Stomach (tissue), 9 donors: ENCODE measurements around the gene FZR1. TPM values are rescaled to one million over a fixed set of nuclear protein-coding genes. Genes with fewer than 3 reads are reported as not detected.

Experiments
- DNase-seq, 2 donors: peaks; one replicate each; pipeline versions ENCODE4 v3.0.0 to v3.0.0-alpha.2; 2013 to 2019
- H3K27ac ChIP-seq, 5 donors: fragments of 200-600 bp in 4 of 5; sonication (generic) in 4 of 5; one replicate each; pipeline ENCODE4 v1.5.1; 2013 to 2019; ENCODE audit warnings: mild to moderate bottlenecking in 1 of 5, moderate library complexity in 1 of 5
- H3K27me3 ChIP-seq, 3 donors: fragments of 200-600 bp; sonication (generic); one replicate each; pipeline ENCODE4 v1.5.1; 2017 to 2019; ENCODE audit warnings: mixed run types in 1 of 3
- H3K36me3 ChIP-seq, 4 donors: fragments of 200-600 bp; sonication (generic); 1 replicate in 3 of 4; 2 replicates in 1 of 4; pipeline ENCODE4 v1.5.1; 2016 to 2019
- H3K4me1 ChIP-seq, 4 donors: fragments of 200-600 bp; sonication (generic); one replicate each; pipeline ENCODE4 v1.5.1; 2016 to 2019
- H3K4me3 ChIP-seq, 4 donors: fragments of 200-600 bp; sonication (generic) in 3 of 4; one replicate each; pipeline ENCODE4 v1.5.1; 2016 to 2019; ENCODE audit warnings: mild to moderate bottlenecking in 1 of 4
- H3K9me3 ChIP-seq, 4 donors: fragments of 200-600 bp; sonication (generic); one replicate each; pipeline ENCODE4 v1.5.1; 2016 to 2019
- CTCF ChIP-seq, 7 experiments: fragments of 450-650 bp in 4 of 7; fragments of 200-600 bp in 3 of 7; sonication (generic) in 3 of 7; IDR thresholded peaks; one replicate each; pipeline ENCODE4 v1.5.1; 2016 to 2019; ENCODE audit warnings: antibody characterized with exemption in 7 of 7, control low read depth in 2 of 7, mild to moderate bottlenecking in 1 of 7
- EP300 ChIP-seq: sonication (generic); formaldehyde crosslinking; IDR thresholded peaks from one replicate; pipeline ENCODE4 v1.6.1; 2017; ENCODE audit warnings: antibody characterized with exemption
- POLR2A ChIP-seq, 4 donors: fragments of 450-650 bp; IDR thresholded peaks; one replicate each; pipeline ENCODE4 v1.6.1; 2016; ENCODE audit warnings: antibody characterized with exemption in 4 of 4, control low read depth in 2 of 4, mild to moderate bottlenecking in 1 of 4, moderate library complexity in 1 of 4
- POLR2AphosphoS5 ChIP-seq, 3 donors: sonication (generic); formaldehyde crosslinking; IDR thresholded peaks; one replicate each; pipeline ENCODE4 v1.6.1; 2016; ENCODE audit warnings: antibody characterized with exemption in 3 of 3
- WGBS, 5 donors: extraction: QIAGEN DNeasy Blood & Tissue Kit in 3 of 5; methylation state at CpG; one replicate each; pipeline versions ENCODE4 v1.1.5 to v1.1.7; 2013 to 2018; 5-methylcytosine and 5-hydroxymethylcytosine counted together
- intact Hi-C: fragments of 100-400 bp; cut with DNase I; formaldehyde crosslinking; loops from one replicate; pipeline ENCODE4 v1.15.1; 2023; ENCODE audit warnings: low total_unique reads
- polyA plus RNA-seq, 3 donors: library from polyadenylated mRNA; stranded (reverse); fragments of 200-250 nt; gene quantifications; one replicate each; pipeline ENCODE4 v1.2.3, GENCODE V29; 2013
- total RNA-seq, 5 donors: library from RNA; depleted of rRNA; stranded (reverse); fragments of >200 nt; gene quantifications; one replicate each; pipeline versions ENCODE4 v1.1.0 to v1.2.3, GENCODE V29; 2014 to 2016
- donor health status: healthy with polysubstance abuse.
- donor health status: Bipolar disorder and iron deficiency.
- donor health status: healthy.

The FZR1 gene
- total and polyA plus RNA-seq, 8 donors, result 9.4 to 113 (median 21.3) TPM

- Histone ChIP-seq H3K4me3 (no peak overlapping the region), H3K27me3 (no peaks in the 10 kb centered on the region), H3K9me3 (no peaks in the 10 kb centered on the region), H3K27ac (no peak overlapping the region), H3K36me3 (peaks cover 8 to 45% (median 35%) of the 10 kb centered on the region in 4 donors), H3K4me1 (peaks cover 25 to 99% (median 68%) of the 10 kb centered on the region in 4 donors)
- WGBS, 5 donors, result 67 to 86% (median 82%) methylated on average over 16 to 23 of the region's 23 CpGs
- intact Hi-C loops, result no loop called here
- DNase-seq, result peak in 1 of 2 donors; percentile 39
- TF ChIP-seq CTCF (IDR thresholded peaks at IDR 0.05) (no peak), EP300 (no peak), POLR2A (IDR thresholded peaks at IDR 0.05) (no peak), POLR2AphosphoS5 (IDR thresholded peaks at IDR 0.05) (no peak)
These were observed 7.4 kb downstream of the FZR1 start for GRCh38 chr19:3513229-3514140.

- intact Hi-C loops, result no loop called here
- H3K36me3 ChIP-seq, result peaks cover 2 to 43% (median 36%) of the 10 kb centered on the region in 4 donors
These were observed 8.8 kb downstream of the FZR1 start for GRCh38 chr19:3514930-3515329.

GRCh38 chr19:3515891-3516422, 9.8 kb downstream of the FZR1 start:
- intact Hi-C loops, result no loop called here
- Histone ChIP-seq H3K27me3 (no peaks in the 10 kb centered on the region), H3K9me3 (no peaks in the 10 kb centered on the region), H3K4me1 (peaks cover 25 to 86% (median 54%) of the 10 kb centered on the region in 4 donors), H3K36me3 (peaks cover 0 to 43% (median 35%) of the 10 kb centered on the region in 4 donors), H3K27ac (no peak overlapping the region), H3K4me3 (no peak overlapping the region)
- no peak for DNase-seq
- no peak for TF ChIP-seq POLR2AphosphoS5 (IDR thresholded peaks at IDR 0.05)
- no peak for TF ChIP-seq POLR2A (IDR thresholded peaks at IDR 0.05)
- no peak for TF ChIP-seq EP300
- TF ChIP-seq CTCF (IDR thresholded peaks at IDR 0.05), result no peak
- 72 to 80% (median 76%) methylated on average over 15 of the region's 15 CpGs for WGBS, 5 donors

More at GRCh38 chr19:3514930-3515329, 8.8 kb downstream of the FZR1 start:
- WGBS, 5 donors, result 84 to 90% (median 89%) methylated on average over 10 to 12 of the region's 12 CpGs
- no peaks in the 10 kb centered on the region for H3K9me3 ChIP-seq
- H3K4me3 ChIP-seq, result no peak overlapping the region
- no peak for TF ChIP-seq EP300
- TF ChIP-seq POLR2AphosphoS5 (IDR thresholded peaks at IDR 0.05), result no peak
- TF ChIP-seq CTCF (IDR thresholded peaks at IDR 0.05), result no peak
- TF ChIP-seq POLR2A (IDR thresholded peaks at IDR 0.05), result no peak
- no peak for DNase-seq
- peaks cover 25 to 86% (median 57%) of the 10 kb centered on the region in 4 donors for H3K4me1 ChIP-seq
- no peaks in the 10 kb centered on the region for H3K27me3 ChIP-seq
- H3K27ac ChIP-seq, result no peak overlapping the region

GRCh38 chr19:3516675-3517207, 10.6 kb downstream of the FZR1 start:
- Histone ChIP-seq H3K9me3 (no peaks in the 10 kb centered on the region), H3K36me3 (peaks cover 0 to 44% (median 36%) of the 10 kb centered on the region in 4 donors), H3K27me3 (no peaks in the 10 kb centered on the region), H3K4me1 (peaks cover 19 to 78% (median 46%) of the 10 kb centered on the region in 4 donors), H3K4me3 (no peak overlapping the region), H3K27ac (no peak overlapping the region)
- intact Hi-C loops, result no loop called here
- no peak for TF ChIP-seq EP300
- TF ChIP-seq POLR2AphosphoS5 (IDR thresholded peaks at IDR 0.05), result no peak
- TF ChIP-seq POLR2A (IDR thresholded peaks at IDR 0.05), result no peak
- no peak for TF ChIP-seq CTCF (IDR thresholded peaks at IDR 0.05)
- WGBS, 5 donors, result 36 to 56% (median 40%) methylated on average over 10 to 15 of the region's 15 CpGs
- peak; percentile 67 to 68 for DNase-seq
